ENCODE results near the gene SMAD6.
"Not testable (repeated sequence)": the region's sequence is repeated elsewhere in the genome, so short reads cannot be mapped to it uniquely, and the experiment has no call there.

The SMAD6 gene

GRCh38 chr15:66742286-66742685, 40.2 kb downstream of the SMAD6 start:
- no peak for DNase-seq (ENCODE audit: low read depth in 2 of 2)

GRCh38 chr15:66743204-66743603, 41.2 kb downstream of the SMAD6 start:
- DNase-seq (ENCODE audit: low read depth in 2 of 2) = no peak

DNA sequence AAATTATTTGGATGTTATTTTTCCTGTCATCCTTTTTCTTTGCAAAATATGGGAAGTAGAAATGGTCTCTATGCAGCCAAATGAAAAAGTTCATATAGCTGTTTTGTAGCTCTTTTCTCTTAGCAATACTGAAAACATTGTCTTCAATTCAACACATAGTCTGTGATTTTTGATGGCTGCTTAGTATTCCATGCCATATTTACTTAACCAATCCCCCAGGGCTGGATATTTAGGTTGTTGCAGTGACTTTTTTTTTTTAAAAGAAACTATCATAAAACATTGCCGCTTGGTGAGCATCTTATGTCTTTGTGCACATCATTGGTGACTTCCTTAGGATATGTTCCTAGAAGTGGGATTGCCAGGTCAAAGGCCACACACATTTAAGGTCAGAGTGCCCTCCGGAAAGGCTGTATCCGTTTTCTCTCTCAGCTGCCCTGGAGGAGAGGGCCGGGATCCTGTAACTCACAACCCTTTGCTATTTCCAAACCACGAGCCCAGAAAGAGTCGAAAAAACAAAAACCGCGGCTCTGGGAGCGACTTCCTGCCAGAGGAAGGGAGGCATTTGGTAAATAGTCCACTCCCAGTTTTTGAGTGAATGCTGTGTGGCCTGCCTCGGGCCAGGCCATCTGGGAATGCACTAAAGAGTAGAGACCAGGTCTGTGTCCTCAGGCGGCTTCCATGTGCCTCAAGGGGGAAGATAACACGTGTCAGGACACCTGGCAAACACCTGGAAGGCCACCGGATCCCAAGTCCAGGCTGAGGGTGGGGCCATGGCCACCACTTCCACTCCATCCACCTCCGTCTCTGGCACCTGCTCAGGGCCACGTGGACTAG, 41.9 kb downstream of the SMAD6 start:
- DNase-seq (ENCODE audit: low read depth in 2 of 2) = no peak

- no peak for DNase-seq (ENCODE audit: low read depth in 2 of 2)
Measured at GRCh38 chr15:66744610-66745279, 42.7 kb downstream of the SMAD6 start.

- DNase-seq (ENCODE audit: low read depth in 2 of 2) = no peak
Measured at GRCh38 chr15:66745530-66746230, 43.6 kb downstream of the SMAD6 start.

- no peak for DNase-seq (ENCODE audit: low read depth in 2 of 2)
Measured at GRCh38 chr15:66746231-66746605, 44.2 kb downstream of the SMAD6 start.

GRCh38 chr15:66747223-66747622, 45.2 kb downstream of the SMAD6 start:
- DNase-seq (ENCODE audit: low read depth in 2 of 2) = no peak

DNA sequence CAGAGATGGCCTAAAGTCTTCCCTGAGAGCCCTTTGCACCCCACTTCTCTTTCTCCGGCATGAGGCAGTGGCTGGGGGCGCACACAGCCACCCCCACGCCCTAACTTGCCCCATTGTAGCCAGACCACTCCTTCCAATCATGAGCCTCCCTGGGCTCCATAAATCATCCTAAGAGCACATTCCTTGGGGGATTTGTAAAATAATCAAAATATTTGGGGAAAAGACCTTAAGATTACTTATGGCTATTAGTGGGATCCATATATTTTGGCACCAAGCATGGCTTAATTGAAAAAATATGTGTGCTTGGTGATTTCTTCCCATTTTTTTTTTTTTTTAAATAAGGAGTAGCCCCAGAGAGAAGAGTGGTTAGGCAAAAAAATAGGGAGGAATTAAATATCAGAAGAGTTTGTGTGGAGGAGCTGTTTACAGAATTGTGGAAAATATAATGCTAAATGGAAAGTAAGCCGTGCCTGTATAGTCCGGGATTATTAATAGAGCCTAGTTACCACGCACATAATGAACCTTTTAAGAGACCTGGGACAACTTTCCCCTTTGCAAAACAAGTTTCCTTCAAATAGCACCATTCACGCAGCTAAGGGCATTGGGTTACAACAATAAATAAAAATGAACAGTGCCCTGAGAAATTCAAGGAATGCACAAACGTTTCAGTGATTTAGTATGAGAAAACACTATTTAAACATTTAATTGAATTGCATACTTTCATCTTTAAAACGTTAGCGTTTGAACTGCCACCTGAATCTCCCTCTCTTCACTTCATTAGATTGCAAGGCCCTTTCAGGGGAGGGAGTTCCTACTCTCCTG, 46.1 kb downstream of the SMAD6 start:
- no peak for DNase-seq (ENCODE audit: low read depth in 2 of 2)

GRCh38 chr15:66748708-66749035, 46.6 kb downstream of the SMAD6 start:
- DNase-seq (ENCODE audit: low read depth in 2 of 2) = no peak

GRCh38 chr15:66749841-66750575, 48.0 kb downstream of the SMAD6 start:
- DNase-seq (ENCODE audit: low read depth in 2 of 2) = no peak

DNA sequence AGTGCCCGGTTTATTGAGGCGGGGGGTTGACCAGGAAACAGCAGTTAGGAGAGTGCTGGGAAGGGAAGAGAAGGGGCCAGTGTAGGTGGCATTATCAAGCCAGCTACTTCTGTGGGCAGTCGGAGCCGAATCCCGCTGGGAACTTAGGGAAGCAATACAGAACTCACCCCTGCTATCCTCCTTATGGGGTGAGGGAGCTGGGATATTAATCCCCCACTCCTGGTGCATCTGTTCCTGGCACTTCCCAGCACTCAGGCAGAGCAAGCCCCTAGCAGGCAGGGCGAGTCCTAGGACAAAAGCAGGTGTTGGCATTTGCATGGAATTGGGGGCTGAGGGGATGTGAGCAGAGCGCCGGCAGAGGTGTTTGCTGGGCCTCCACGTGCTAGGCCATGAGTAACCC, 48.6 kb downstream of the SMAD6 start:
- no peak for DNase-seq (ENCODE audit: low read depth in 2 of 2)

GRCh38 chr15:66751579-66751978, 49.5 kb downstream of the SMAD6 start:
- no peak for DNase-seq (ENCODE audit: low read depth in 2 of 2)

DNA sequence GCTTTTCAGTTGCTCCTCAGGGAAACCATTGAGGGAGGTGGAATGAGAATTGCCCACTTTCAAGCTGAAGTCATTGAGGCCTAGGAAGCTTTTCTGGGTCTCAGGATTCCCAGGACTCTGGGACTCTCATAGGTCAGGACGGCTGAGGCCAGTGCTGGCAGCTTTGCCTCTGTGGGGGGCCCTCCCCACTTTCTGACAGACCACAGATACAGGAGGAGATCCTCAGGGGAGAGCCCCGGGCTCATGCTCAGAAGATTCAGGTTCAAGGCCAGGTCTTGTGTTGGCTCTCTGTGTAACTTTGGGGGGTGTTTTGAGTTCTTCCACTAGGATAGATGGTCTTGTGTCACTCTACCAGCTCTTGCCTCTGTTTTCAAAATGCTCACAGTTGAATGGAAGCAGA, 50.0 kb downstream of the SMAD6 start:
- DNase-seq (ENCODE audit: low read depth in 2 of 2) = no peak

DNA sequence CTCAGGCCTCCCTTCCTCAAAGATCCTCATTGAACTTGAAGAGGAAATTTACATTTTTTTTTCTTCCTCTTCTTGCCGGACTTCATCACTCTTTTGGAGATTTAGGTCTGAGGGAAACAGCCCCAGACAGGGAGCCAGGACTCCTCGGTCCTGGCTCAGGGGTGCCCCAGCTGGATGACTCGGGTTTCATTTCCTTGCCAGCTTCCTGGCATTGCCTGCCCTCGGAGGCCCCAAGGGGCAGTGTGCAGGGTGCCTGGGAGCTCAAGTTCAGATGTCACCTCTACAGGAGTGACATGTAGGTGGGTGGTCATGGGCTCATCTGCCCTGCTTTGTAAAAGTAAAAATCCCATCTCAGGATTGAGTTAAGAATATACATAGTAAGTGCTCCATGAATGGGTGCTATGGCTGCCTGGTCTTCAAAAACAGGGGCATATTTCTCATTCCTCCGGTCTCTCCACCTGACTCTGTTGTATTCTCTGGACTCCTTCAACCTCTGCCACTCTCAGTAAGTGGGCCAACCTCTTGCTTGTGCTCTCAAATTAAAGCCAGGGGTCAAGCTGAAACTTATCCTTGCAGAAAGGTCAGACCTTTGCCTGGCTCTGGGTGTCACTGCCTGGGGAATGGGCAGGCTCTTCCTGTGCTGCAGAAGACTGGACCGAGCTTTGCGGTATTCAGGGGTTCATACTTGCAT, 51.8 kb downstream of the SMAD6 start:
- DNase-seq (ENCODE audit: low read depth in 2 of 2) = no peak

GRCh38 chr15:66754789-66755188, 52.8 kb downstream of the SMAD6 start:
- DNase-seq (ENCODE audit: low read depth in 2 of 2) = no peak

- DNase-seq (ENCODE audit: low read depth in 2 of 2) = no peak
Measured at GRCh38 chr15:66755298-66756068, 53.4 kb downstream of the SMAD6 start.

DNA sequence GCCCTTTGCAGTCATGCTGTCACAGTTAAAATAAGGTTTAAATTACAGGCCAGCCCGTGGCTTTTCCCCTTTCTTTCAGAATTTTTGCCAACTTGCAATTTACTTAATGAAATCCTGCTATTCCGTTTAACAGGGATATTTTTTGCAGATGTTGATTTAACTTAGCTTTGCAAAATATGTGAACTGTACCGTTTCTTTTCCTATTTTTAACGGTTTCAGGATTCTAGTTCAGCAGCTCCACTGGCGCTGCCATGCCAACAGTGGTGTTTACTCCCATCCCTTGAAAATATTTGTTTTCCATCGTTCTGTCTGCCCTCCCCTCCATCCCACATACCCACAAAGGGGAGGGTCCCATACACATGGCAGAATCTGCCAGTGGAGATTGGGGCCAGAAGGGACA, 54.3 kb downstream of the SMAD6 start:
- no peak for DNase-seq (ENCODE audit: low read depth in 2 of 2)

DNA sequence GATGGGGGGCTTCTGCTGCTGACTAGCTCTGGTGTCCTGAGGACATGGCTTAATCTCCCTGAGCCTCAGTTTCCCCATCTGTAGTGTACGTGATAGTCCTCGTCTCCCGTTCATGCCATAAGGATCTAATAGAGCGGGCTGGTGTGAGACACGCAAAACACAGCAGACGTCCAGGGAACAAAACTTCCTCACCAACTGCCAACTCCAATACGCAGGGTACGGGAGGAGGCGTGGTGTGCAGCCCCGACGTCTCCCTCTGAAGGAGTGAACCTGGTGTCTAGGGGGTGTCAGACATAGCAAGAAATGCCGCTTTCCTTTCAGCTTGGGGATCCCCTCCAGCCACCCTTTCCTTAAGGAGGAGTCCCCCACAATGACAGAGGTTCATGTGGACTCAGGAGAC, 55.0 kb downstream of the SMAD6 start:
- DNase-seq (ENCODE audit: low read depth in 2 of 2) = no peak

DNA sequence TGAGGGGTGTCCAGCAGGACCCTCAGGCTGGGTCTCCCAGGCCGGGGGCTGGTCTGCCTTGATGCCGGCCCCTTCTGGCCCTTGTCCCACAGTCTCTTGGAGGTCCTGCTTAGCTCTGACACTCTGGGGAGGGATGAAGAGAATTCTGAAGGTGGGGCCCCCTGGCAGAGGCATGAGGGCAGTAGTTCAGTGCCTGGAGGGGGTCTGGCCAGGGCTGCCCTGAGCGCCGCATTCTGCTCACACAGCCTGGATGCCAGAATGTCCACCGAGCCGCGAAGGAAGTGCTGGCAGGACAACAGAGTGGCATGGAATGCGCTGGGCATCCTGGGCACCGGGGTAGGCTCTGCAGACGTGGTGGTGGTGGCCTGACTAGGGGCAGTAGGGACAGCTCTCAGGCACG, 55.5 kb downstream of the SMAD6 start:
- no peak for DNase-seq (ENCODE audit: low read depth in 2 of 2)

GRCh38 chr15:66758217-66758616, 56.2 kb downstream of the SMAD6 start:
- not testable (repeated sequence) for DNase-seq (ENCODE audit: low read depth in 2 of 2)

Measured in stimulated activated CD4-positive, alpha-beta T cell treated with anti-CD3 and anti-CD28 coated beads, Interleukin-15, amount 100 ng/mL, for 48 hours (primary cell).